GM21367 (cell line): ENCODE data around the gene NPAS3.
A peak's percentile ranks its signal among the peaks of the same experiment; 100 is the strongest.

ENCODE experiments used
- ATAC-seq: cut with Tn5 transposase; IDR thresholded peaks from one replicate; pipeline ENCODE4 v1.9.1; 2021; ENCODE audit not compliant: unreplicated experiment

NPAS3 gene

DNA sequence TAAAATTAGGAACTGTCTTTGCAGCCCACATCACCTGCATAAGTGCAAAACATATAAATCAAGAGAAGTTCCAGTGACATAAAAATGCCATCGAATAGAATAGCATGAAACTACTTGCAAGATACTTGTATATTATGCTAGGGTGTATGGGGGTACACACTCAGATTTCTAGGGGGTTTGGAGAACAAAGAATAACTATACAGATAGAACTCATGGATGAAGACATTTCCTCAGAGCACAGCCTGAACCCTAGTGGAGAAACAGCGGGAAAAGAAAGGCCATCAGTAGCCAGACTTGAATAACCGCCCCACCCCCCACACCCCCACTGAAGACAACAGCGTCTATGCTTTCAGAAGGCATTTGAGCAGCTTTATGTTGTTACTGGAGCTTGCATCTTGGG lies 425.8 kb downstream of the NPAS3 start:
- no peak for ATAC-seq

GRCh38 chr14:33369041-33369440 lies 430.4 kb downstream of the NPAS3 start:
- ATAC-seq = no peak

- peak; percentile 96 for ATAC-seq
These were observed 431.3 kb downstream of the NPAS3 start for GRCh38 chr14:33369972-33370371.

GRCh38 chr14:33370426-33370825 lies 431.7 kb downstream of the NPAS3 start:
- ATAC-seq = peak; percentile 6

- ATAC-seq = no peak
These were observed 436.5 kb downstream of the NPAS3 start for GRCh38 chr14:33375196-33375595.

GRCh38 chr14:33375786-33376185 lies 437.1 kb downstream of the NPAS3 start:
- no peak for ATAC-seq

- ATAC-seq = no peak
These were observed 437.8 kb downstream of the NPAS3 start for GRCh38 chr14:33376510-33376909.

DNA sequence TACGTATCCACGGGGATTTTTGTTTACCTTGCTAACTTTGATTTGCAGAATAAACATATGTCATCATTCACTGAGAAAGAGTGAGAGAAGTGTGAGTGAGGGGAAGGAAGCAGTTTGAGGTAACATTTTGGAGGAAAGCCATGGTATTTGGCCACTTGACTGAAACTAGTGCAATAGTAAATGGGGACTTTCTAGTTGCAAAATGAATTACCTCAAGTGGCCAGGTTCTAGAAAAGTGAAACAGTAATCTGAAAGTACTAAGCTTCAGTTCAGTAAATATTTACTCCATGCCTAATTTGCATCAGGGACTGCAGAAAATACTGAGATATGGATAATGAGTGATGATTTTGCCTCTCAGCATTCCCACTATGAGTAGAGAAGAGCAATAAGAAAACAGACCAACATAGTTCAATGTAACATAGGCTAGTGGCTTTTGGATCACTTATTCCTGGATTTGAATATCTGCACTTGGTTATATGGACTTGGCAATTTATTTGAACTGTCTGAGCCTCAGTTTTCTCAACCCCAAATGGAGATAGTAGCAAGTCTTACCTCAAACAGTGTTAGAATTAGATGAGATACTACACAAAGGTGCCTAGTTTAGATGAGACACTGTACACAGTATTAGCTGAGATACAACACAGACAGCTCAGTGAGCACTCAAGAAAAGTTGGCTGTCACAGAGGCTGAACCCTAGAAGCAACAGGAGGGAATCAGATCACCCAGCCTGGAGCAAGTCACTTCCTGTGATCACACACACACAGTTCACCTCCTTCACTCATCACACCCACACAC lies 439.1 kb downstream of the NPAS3 start:
- ATAC-seq = peak; percentile 74

GRCh38 chr14:33381717-33382116 lies 443.0 kb downstream of the NPAS3 start:
- no peak for ATAC-seq

DNA sequence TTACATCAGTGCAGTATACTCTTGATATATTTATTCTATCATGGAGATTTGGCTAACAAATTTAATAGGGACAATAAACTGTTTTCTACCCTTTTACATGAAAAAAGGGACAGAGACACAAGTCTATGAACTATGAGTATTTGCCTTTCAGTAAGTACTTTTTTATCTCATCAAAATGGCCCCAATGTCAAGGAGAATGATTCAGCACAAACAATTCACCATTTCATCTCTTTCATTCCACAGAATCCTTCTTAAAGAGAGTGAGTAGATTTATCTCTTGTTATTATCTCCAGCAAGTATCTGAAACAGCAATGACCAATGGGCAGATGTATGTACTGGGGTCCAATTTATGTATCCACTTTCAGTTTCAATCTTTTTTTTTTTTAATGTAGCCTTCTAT lies 447.5 kb downstream of the NPAS3 start:
- no peak for ATAC-seq

GRCh38 chr14:33386781-33387180 lies 448.1 kb downstream of the NPAS3 start:
- ATAC-seq = no peak

DNA sequence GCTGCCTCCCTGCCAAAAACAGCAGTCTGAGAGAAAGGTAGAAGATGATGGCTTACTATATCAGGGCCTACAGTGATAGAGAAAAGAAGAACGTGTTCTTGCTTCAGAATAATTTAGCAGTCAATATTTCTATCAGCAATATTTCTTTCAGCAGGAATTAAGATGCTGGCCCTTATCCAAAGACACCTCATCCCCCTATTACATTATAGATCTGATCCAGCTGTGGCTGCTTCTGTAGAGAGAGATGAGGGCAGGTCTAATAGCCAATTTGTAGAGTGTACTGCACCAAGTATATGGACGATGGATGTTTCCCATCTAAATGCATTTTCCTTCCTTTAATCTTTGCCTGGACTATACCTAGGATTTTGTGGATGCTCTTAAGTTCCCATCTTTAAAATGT lies 451.7 kb downstream of the NPAS3 start:
- ATAC-seq = no peak

DNA sequence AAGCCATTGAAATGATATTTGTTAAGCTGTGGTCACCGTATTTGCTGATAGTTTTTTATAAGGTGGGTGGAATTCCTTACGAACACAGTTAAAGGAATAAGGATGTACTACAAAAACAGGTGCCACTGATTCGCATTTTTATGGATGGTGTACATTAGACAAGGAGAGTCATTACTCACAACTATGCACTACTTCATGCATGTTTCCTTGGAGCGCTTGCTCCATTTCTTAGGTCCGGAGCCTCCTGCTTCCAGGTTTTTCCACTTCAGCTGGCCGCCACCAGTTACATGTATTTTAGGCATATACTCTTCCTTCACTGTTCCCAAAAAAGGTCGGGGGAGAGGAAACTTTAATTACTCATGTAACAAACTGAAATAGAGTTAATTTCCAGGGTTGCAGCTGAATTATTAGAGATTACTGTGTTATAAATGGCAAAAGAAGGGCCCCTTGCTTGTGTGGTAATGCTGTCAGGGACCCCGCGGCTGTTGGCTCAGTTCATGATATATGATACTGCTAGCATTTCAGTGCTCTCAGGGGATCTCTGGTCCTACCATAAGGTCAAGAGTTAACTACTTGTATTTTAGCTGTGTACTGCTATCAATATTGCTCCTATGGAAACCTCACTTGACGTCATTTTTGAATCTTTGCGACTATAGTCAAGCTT lies 454.7 kb downstream of the NPAS3 start:
- no peak for ATAC-seq

DNA sequence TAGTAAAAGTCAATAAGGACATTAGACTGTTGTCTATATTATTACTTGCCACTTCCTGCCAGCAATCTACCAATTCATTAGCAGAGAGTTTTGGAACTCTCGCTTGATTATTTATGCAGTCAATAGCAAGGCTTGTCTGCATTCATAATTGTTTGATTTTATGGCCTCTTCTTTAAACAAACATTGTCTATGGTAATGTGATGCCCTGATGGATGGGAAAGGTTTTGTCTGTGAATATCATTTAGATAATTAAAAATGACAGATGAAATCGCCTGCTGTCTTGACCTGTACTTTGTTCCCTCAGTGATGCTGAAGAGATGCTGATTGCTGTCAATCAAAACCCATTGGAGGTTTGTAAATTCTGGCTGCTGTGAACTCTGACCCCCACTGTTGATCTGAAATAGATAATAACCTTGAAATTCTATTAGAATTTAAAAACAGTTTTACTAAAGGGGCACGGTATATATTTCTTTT lies 455.3 kb downstream of the NPAS3 start:
- no peak for ATAC-seq

DNA sequence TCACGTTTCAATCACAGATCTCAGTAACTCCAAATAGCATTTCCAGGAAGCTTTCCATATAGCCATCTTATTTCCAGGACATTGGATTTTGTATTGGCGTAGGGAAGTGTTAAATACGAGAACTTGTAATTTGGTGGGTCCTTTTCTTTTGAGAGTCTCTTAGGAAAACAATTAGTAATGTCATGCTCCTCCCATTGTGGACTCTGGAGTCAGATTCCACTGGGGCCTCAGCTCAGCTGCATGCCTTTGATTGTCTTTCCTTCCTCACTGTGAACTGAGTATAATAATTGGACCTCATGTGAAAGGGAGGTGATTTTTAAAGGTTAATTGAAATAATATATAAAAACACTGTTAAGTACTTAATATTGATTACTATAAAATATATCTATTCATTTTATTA lies 462.6 kb downstream of the NPAS3 start:
- no peak for ATAC-seq

GRCh38 chr14:33402604-33403003 lies 463.9 kb downstream of the NPAS3 start:
- no peak for ATAC-seq

GRCh38 chr14:33404054-33404453 lies 465.4 kb downstream of the NPAS3 start:
- no peak for ATAC-seq

DNA sequence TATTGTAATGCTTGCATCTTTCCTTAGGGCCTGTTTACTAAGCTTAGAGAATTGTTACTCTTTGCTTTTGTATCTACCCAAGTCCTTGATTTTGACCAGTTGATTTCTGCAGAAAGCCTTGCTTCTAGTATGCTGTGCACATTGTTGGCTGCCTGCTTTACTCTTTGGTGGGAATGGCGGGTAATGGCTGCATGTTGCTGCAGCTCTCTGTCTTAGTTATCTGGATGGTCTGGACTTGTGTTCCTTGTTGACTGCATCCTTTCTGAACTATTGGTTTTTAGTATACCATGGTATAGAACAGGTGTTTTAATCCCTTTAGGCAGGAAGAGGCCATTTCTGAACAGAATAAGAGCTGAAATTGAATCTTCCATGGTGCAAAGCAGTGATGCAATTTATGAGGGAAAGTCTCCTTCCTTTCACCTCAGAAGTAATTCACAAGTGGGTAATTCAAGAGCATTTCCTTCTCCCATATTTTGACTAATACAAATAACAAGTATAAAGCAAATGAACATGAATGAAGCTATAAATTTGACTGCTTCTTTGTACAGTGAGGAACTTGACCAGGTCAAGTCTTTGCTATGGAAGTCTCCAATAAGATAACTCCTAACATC lies 466.4 kb downstream of the NPAS3 start:
- no peak for ATAC-seq

GRCh38 chr14:33406766-33407165 lies 468.1 kb downstream of the NPAS3 start:
- no peak for ATAC-seq

DNA sequence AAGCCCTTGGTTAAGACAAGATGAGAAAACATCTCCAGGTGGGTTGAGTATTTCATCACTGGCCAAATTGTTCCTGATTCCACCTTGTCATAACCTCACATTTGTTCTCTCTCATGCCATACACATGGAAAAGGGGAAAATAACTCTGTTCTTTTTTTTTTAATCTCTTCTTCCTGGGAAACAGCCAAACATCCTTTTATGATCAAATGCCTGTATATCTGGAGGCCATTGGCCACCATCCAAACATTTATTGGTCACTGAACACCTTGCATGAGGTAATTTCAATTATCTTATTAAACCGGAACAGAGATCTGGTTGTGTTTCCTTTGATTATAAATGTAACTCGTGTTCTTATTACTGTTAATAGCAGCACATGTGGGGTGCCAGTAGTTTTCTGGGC lies 469.6 kb downstream of the NPAS3 start:
- no peak for ATAC-seq

DNA sequence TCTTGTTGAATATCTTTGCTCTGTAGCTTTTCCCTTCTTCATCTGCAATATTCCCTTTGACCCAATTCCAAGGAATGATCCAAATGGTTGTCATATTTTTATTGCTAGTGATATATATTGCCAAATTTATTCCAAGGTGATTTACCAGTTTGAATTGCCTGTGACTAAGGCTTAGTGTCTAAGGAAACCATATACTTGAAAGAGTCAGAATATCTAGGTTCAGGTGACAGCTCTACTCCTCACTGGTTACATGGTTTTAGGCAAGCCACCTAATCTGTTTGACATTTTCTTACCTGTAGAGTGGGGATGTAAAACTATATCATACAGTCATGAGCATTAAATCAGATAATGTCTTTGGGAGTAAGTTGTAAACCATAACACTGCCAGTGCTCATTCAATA lies 473.8 kb downstream of the NPAS3 start:
- ATAC-seq = no peak

DNA sequence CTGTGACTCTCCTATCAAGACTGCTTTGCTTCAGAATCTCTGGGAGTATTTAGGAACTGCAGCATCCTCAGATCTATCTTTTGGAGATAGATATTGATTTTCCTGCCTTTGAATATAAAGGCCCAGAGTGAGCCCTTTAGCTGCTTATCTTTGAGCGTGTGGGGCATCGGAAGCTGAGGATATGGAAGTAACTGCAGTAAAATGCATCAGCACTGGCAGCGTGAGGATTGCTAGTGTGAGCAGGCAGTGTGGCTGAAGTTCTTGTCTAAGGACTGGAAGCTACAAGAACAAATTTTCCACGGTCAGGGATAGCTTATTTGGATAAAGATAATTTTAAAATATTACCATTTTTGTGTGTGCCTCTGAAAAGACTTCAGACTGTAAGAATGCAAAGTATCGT lies 474.7 kb downstream of the NPAS3 start:
- no peak for ATAC-seq
